ENCODE measurements around the gene C6orf62. TPM values are rescaled to one million over a fixed set of nuclear protein-coding genes. Genes with fewer than 3 reads are reported as not detected.
A peak's percentile ranks its signal among the peaks of the same experiment; 100 is the strongest.

C6orf62 gene
- total RNA-seq, 1 donor from 2014 or later, result 85.0 TPM

- no peak overlapping the region for H3K4me3 Mint-ChIP-seq
- H3K9me3 Mint-ChIP-seq, result no peaks in the 10 kb centered on the region
- DNase-seq (ENCODE audit: low read depth, low spot score), result no peak
- H3K36me3 Mint-ChIP-seq (ENCODE audit: low read depth), result peaks cover under 1% of the 10 kb centered on the region
- no peak overlapping the region for H3K27ac Mint-ChIP-seq (ENCODE audit: unreplicated experiment)
- H3K27me3 Mint-ChIP-seq (ENCODE audit: low read depth), result no peaks in the 10 kb centered on the region
- TF ChIP-seq, protein P1, sequence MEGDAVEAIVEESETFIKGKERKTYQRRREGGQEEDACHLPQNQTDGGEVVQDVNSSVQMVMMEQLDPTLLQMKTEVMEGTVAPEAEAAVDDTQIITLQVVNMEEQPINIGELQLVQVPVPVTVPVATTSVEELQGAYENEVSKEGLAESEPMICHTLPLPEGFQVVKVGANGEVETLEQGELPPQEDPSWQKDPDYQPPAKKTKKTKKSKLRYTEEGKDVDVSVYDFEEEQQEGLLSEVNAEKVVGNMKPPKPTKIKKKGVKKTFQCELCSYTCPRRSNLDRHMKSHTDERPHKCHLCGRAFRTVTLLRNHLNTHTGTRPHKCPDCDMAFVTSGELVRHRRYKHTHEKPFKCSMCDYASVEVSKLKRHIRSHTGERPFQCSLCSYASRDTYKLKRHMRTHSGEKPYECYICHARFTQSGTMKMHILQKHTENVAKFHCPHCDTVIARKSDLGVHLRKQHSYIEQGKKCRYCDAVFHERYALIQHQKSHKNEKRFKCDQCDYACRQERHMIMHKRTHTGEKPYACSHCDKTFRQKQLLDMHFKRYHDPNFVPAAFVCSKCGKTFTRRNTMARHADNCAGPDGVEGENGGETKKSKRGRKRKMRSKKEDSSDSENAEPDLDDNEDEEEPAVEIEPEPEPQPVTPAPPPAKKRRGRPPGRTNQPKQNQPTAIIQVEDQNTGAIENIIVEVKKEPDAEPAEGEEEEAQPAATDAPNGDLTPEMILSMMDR (conservative IDR thresholded peaks at IDR 0.05), result no peak
- H3K4me1 Mint-ChIP-seq, result no peaks in the 10 kb centered on the region
Observed at GRCh38 chr6:24692415-24692814, 26.5 kb downstream of the C6orf62 start.

- Mint-ChIP-seq H3K27me3 (ENCODE audit: low read depth) (no peaks in the 10 kb centered on the region), H3K4me1 (no peaks in the 10 kb centered on the region), H3K36me3 (ENCODE audit: low read depth) (peaks cover 3% of the 10 kb centered on the region), H3K4me3 (no peak overlapping the region), H3K9me3 (no peaks in the 10 kb centered on the region), H3K27ac (ENCODE audit: unreplicated experiment) (peak overlapping the region; percentile 20)
- TF ChIP-seq, protein P1 (conservative IDR thresholded peaks at IDR 0.05), result no peak
- no peak for DNase-seq (ENCODE audit: low read depth, low spot score)
Observed at GRCh38 chr6:24692003-24692402, 27.0 kb downstream of the C6orf62 start.

- Mint-ChIP-seq H3K9me3 (no peaks in the 10 kb centered on the region), H3K27me3 (ENCODE audit: low read depth) (no peaks in the 10 kb centered on the region), H3K4me3 (no peak overlapping the region), H3K4me1 (no peaks in the 10 kb centered on the region), H3K36me3 (ENCODE audit: low read depth) (peaks cover 3% of the 10 kb centered on the region), H3K27ac (ENCODE audit: unreplicated experiment) (no peak overlapping the region)
- TF ChIP-seq, protein P1 (conservative IDR thresholded peaks at IDR 0.05), result no peak
- DNase-seq (ENCODE audit: low read depth, low spot score), result no peak
Observed at GRCh38 chr6:24691550-24691949, 27.4 kb downstream of the C6orf62 start.

DNA sequence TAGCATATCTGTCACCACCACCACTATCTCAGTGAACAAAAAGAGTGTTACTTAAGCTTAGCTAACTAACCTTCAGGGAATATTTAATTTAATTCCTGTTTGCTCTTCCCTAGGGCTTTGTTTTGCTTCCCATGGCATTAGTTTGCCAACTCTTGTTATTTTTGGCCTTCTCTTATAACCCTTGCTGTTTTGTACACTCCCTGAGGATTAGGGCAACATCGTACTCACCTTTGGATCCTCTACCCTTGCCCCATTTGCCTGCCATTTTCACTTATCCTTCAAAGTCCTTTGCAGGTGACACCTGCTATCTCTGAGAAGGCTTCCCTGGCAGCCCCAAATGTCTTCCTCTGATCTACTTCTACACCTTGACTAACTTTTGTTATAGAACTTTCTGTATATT is 28.4 kb downstream of the C6orf62 start:
- Mint-ChIP-seq H3K9me3 (no peaks in the 10 kb centered on the region), H3K27ac (ENCODE audit: unreplicated experiment) (peak overlapping the region; percentile 44), H3K36me3 (ENCODE audit: low read depth) (peaks cover 3% of the 10 kb centered on the region), H3K4me3 (no peak overlapping the region), H3K27me3 (ENCODE audit: low read depth) (no peaks in the 10 kb centered on the region), H3K4me1 (no peaks in the 10 kb centered on the region)
- DNase-seq (ENCODE audit: low read depth, low spot score), result no peak
- TF ChIP-seq, protein P1 (conservative IDR thresholded peaks at IDR 0.05), result no peak

DNA sequence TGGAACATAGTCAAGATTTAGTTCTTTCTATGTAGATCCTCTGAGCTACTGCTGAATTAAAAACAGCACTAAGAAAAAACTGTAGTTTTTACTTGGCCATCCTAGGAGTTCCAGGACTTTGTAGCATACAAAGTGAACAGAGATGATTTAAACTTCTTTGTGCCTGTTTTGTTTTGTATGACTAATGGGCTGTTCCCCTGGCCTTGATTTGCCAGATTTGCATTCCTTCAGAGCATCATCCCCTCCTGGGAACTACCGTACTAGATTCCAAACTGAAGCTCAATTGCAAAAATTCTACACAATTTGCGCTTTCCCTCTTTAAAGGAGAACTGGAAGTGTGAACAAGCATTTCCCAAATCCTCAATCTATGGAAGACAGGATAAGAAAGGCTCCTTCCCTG is 29.0 kb downstream of the C6orf62 start:
- Mint-ChIP-seq H3K4me3 (no peak overlapping the region), H3K9me3 (no peaks in the 10 kb centered on the region), H3K36me3 (ENCODE audit: low read depth) (peaks cover 3% of the 10 kb centered on the region), H3K27me3 (ENCODE audit: low read depth) (no peaks in the 10 kb centered on the region), H3K27ac (ENCODE audit: unreplicated experiment) (no peak overlapping the region), H3K4me1 (no peaks in the 10 kb centered on the region)
- TF ChIP-seq, protein P1 (conservative IDR thresholded peaks at IDR 0.05), result no peak
- DNase-seq (ENCODE audit: low read depth, low spot score), result no peak

DNA sequence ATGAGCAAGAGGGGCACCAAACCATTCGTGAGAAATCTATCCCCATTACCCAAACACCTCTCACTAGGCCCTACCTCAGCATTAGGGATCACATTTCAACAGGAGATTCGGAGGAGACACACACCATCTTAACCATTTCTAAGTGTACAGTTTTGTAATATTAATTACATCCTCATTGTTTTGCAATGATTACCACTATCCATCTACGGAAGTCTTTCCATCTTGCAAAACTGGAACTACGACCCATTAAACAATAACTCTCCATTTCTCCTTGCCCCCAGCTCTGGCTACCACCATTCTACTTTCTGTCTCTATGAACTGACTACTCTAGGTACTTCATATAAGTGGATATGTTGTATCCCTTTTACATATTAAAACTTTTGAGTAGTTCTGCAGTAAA is 32.0 kb downstream of the C6orf62 start:
- H3K27me3 Mint-ChIP-seq (ENCODE audit: low read depth), result no peaks in the 10 kb centered on the region
- H3K4me1 Mint-ChIP-seq, result peaks cover 6% of the 10 kb centered on the region
- peaks cover 9% of the 10 kb centered on the region for H3K36me3 Mint-ChIP-seq (ENCODE audit: low read depth)
- no peak for DNase-seq (ENCODE audit: low read depth, low spot score)
- no peaks in the 10 kb centered on the region for H3K9me3 Mint-ChIP-seq
- no peak overlapping the region for H3K27ac Mint-ChIP-seq (ENCODE audit: unreplicated experiment)
- TF ChIP-seq, protein P1 (conservative IDR thresholded peaks at IDR 0.05), result no peak
- H3K4me3 Mint-ChIP-seq, result no peak overlapping the region
